CD8-positive, alpha-beta memory T cell (primary cell): ENCODE measurements around the gene MAGI1. TPM values are rescaled to one million over a fixed set of nuclear protein-coding genes. Genes with fewer than 3 reads are reported as not detected.

Source experiments
- CTCF ChIA-PET: fragments of 350-600 bp; sonication (Branson Sonifier 250); formaldehyde crosslinking; loops from one replicate; lab custom pipeline; 2021; ENCODE audit warnings: antibody characterized with exemption; lab: Charles Lee
- POLR2A ChIA-PET: fragments of 350-600 bp; sonication (Branson Sonifier 250); formaldehyde crosslinking; loops from one replicate; lab custom pipeline; 2021; ENCODE audit warnings: antibody characterized with exemption; lab: Charles Lee
- DNase-seq, 5 donors: peaks; one replicate each; pipeline versions ENCODE4 v3.0.0 to v3.0.0-alpha.2; 2020 to 2022; ENCODE audit warnings: mixed read lengths in 1 of 5
- H3K27ac ChIP-seq: one replicate; pipeline ENCODE4 v1.7.0; 2013; ENCODE audit warnings: low read depth, mild to moderate bottlenecking, low read length, moderate library complexity
- H3K27me3 ChIP-seq: 2 replicates; pipeline ENCODE4 v1.7.0; 2013; ENCODE audit warnings: low read length, mild to moderate bottlenecking; ENCODE audit not compliant: insufficient read depth, poor library complexity, severe bottlenecking
- H3K36me3 ChIP-seq: 2 replicates; pipeline ENCODE4 v1.7.0; 2013; ENCODE audit warnings: mild to moderate bottlenecking, low read length, moderate library complexity; ENCODE audit not compliant: insufficient read depth
- H3K4me1 ChIP-seq: 2 replicates; pipeline ENCODE4 v1.7.0; 2013; ENCODE audit warnings: mild to moderate bottlenecking, low read length, moderate library complexity; ENCODE audit not compliant: insufficient read depth
- H3K4me3 ChIP-seq: 2 replicates; pipeline ENCODE4 v1.7.0; 2013; ENCODE audit warnings: mild to moderate bottlenecking, low read length
- H3K9me3 ChIP-seq: 2 replicates; pipeline ENCODE4 v1.7.0; 2013; ENCODE audit warnings: mild to moderate bottlenecking, low read length
- H3K27ac Mint-ChIP-seq, 8 donors: one replicate each; pipeline ENCODE4 v1.8.0; 2020 to 2021; ENCODE audit warnings: mixed read lengths in 8 of 8, mild to moderate bottlenecking in 6 of 8, inconsistent platforms in 3 of 8, moderate library complexity in 3 of 8
- H3K27me3 Mint-ChIP-seq, 2 donors: one replicate each; pipeline ENCODE4 v1.8.0; 2020 to 2021; ENCODE audit warnings: mixed read lengths in 2 of 2, mild to moderate bottlenecking in 1 of 2, moderate library complexity in 1 of 2
- H3K36me3 Mint-ChIP-seq, 3 donors: one replicate each; pipeline ENCODE4 v1.8.0; 2020 to 2021; ENCODE audit warnings: mixed read lengths in 3 of 3, inconsistent platforms in 1 of 3, mild to moderate bottlenecking in 1 of 3
- H3K4me1 Mint-ChIP-seq, 3 donors: one replicate each; pipeline ENCODE4 v1.8.0; 2020 to 2021; ENCODE audit warnings: mixed read lengths in 3 of 3, inconsistent platforms in 1 of 3, mild to moderate bottlenecking in 1 of 3
- H3K4me3 Mint-ChIP-seq, 7 donors: one replicate each; pipeline ENCODE4 v1.8.0; 2020 to 2021; ENCODE audit warnings: mixed read lengths in 7 of 7, mild to moderate bottlenecking in 6 of 7, moderate library complexity in 4 of 7, inconsistent platforms in 2 of 7
- H3K9me3 Mint-ChIP-seq, 5 donors: one replicate each; pipeline ENCODE4 v1.8.0; 2020 to 2022; ENCODE audit warnings: mixed read lengths in 5 of 5, mild to moderate bottlenecking in 3 of 5, moderate library complexity in 2 of 5, inconsistent platforms in 1 of 5
- polyA plus RNA-seq: library from polyadenylated mRNA; unstranded; fragments of 300-500 nt; fragmentation: Illumina TruSeq; gene quantifications from one replicate; pipeline ENCODE4 v1.2.3, GENCODE V29; 2021
- total RNA-seq, 2 experiments: library from RNA; stranded (reverse); gene quantifications; one replicate each; pipeline ENCODE4 v1.2.3, GENCODE V29; 2021

Gene MAGI1
- total and polyA plus RNA-seq, 3 experiments from 2014 or later: 0.15 to 0.42 TPM; not detected in 1

DNA sequence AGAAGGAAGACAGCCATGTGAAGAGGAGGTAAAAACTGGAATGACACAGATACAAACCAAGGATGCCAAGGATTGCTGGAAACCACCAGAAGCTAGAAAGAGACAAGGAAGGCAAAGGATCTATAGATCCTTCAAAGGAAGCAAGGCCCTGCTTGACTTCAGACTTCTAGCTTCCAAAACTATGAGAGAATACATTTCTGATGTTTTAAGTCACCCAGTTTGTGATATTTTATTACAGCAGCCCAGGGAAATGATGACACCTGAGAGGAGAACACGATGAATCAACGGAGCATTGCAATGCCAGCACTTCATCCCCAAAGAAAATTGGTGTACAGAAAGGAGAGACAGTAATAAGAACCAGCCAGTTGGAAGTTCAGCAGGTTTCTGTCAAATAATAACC lies 116.3 kb downstream of the MAGI1 start:
- Histone ChIP-seq H3K27me3 (peaks cover 3% of the 10 kb centered on the region), H3K9me3 (no peaks in the 10 kb centered on the region), H3K36me3 (no peaks in the 10 kb centered on the region), H3K4me1 (no peaks in the 10 kb centered on the region), H3K27ac (no peak overlapping the region), H3K4me3 (no peak overlapping the region)
- Mint-ChIP-seq H3K27ac (no peak overlapping the region), H3K4me3 (no peak overlapping the region), H3K4me1 (no peaks in the 10 kb centered on the region), H3K36me3 (no peaks in the 10 kb centered on the region), H3K27me3 (no peaks in the 10 kb centered on the region), H3K9me3 (peaks cover 0 to 6% (median 0%) of the 10 kb centered on the region in 5 donors)
- ChIA-PET POLR2A (no interaction called here), CTCF (no interaction called here)
- DNase-seq: no peak

- DNase-seq: no peak
- Histone ChIP-seq H3K4me3 (no peak overlapping the region), H3K4me1 (no peaks in the 10 kb centered on the region), H3K9me3 (no peaks in the 10 kb centered on the region), H3K27ac (no peak overlapping the region), H3K27me3 (peaks cover 3% of the 10 kb centered on the region), H3K36me3 (no peaks in the 10 kb centered on the region)
- H3K9me3 Mint-ChIP-seq: peaks cover 0 to 3% (median 0%) of the 10 kb centered on the region in 5 donors
- no peaks in the 10 kb centered on the region for H3K36me3 Mint-ChIP-seq
- no peak overlapping the region for H3K4me3 Mint-ChIP-seq
- no peaks in the 10 kb centered on the region for H3K4me1 Mint-ChIP-seq
- H3K27me3 Mint-ChIP-seq: no peaks in the 10 kb centered on the region
- ChIA-PET POLR2A (no interaction called here), CTCF (no interaction called here)
- H3K27ac Mint-ChIP-seq: no peak overlapping the region
These were observed 118.9 kb downstream of the MAGI1 start for GRCh38 chr3:65919826-65920225.

- Histone ChIP-seq H3K27ac (no peak overlapping the region), H3K4me1 (no peaks in the 10 kb centered on the region), H3K27me3 (no peaks in the 10 kb centered on the region), H3K4me3 (no peak overlapping the region), H3K9me3 (no peaks in the 10 kb centered on the region), H3K36me3 (no peaks in the 10 kb centered on the region)
- Mint-ChIP-seq H3K4me1 (no peaks in the 10 kb centered on the region), H3K27me3 (no peaks in the 10 kb centered on the region), H3K36me3 (no peaks in the 10 kb centered on the region), H3K4me3 (no peak overlapping the region), H3K9me3 (peaks cover 0 to 5% (median 0%) of the 10 kb centered on the region in 5 donors), H3K27ac (no peak overlapping the region)
- no peak for DNase-seq
- POLR2A ChIA-PET: no interaction called here
- CTCF ChIA-PET: no interaction called here
These were observed 123.2 kb downstream of the MAGI1 start for GRCh38 chr3:65915477-65915876.

GRCh38 chr3:65914740-65915367 lies 123.9 kb downstream of the MAGI1 start:
- Mint-ChIP-seq H3K4me3 (no peak overlapping the region), H3K27ac (no peak overlapping the region), H3K27me3 (no peaks in the 10 kb centered on the region), H3K4me1 (no peaks in the 10 kb centered on the region), H3K36me3 (no peaks in the 10 kb centered on the region), H3K9me3 (peaks cover 0 to 6% (median 0%) of the 10 kb centered on the region in 5 donors)
- Histone ChIP-seq H3K4me3 (no peak overlapping the region), H3K4me1 (no peaks in the 10 kb centered on the region), H3K27ac (no peak overlapping the region), H3K9me3 (no peaks in the 10 kb centered on the region), H3K36me3 (no peaks in the 10 kb centered on the region), H3K27me3 (no peaks in the 10 kb centered on the region)
- ChIA-PET CTCF (no interaction called here), POLR2A (no interaction called here)
- no peak for DNase-seq

DNA sequence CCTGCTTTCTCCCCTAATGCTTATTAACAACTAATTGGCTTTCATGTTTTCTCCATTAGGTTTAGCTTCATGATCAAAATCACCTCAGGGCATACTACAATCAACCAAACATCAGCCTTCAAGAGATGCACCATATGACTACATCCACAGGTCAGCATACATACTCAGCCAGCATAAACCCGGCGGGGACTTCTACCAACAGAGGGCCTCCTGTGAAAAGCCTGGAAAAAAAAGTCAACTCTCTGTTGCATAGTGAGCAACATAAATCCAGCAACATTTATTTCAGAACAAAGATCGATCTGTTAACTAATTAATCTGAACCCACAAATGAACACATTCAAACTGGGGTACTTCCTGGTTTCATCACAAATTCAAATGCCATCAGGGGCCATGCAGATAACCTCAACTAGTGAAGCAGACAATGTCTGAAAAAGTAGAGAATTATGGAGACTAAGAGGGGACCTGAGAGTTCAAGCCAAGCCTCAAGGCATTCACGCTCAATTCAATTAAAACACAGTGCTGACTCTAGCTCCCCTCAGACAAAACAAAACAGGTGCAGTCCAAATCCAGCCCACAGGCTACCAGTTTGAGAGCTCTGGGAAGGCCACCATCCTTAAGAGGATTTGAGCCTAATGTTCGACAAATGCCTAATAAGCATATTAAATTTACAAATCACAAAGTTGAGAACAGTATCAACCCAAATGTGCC lies 124.5 kb downstream of the MAGI1 start:
- no peaks in the 10 kb centered on the region for H3K36me3 Mint-ChIP-seq
- ChIA-PET CTCF (no interaction called here), POLR2A (no interaction called here)
- no peaks in the 10 kb centered on the region for H3K4me1 Mint-ChIP-seq
- H3K27ac Mint-ChIP-seq: no peak overlapping the region
- no peaks in the 10 kb centered on the region for H3K27me3 ChIP-seq
- no peaks in the 10 kb centered on the region for H3K9me3 ChIP-seq
- no peak overlapping the region for H3K4me3 ChIP-seq
- no peaks in the 10 kb centered on the region for H3K36me3 ChIP-seq
- no peak overlapping the region for H3K4me3 Mint-ChIP-seq
- H3K9me3 Mint-ChIP-seq: peaks cover 0 to 6% (median 0%) of the 10 kb centered on the region in 5 donors
- DNase-seq: no peak
- H3K27me3 Mint-ChIP-seq: no peaks in the 10 kb centered on the region
- no peak overlapping the region for H3K27ac ChIP-seq
- H3K4me1 ChIP-seq: no peaks in the 10 kb centered on the region

- Mint-ChIP-seq H3K4me1 (no peaks in the 10 kb centered on the region), H3K27ac (no peak overlapping the region), H3K27me3 (no peaks in the 10 kb centered on the region)
These were observed 126.1 kb downstream of the MAGI1 start for GRCh38 chr3:65912647-65913046.

GRCh38 chr3:65908588-65908987 lies 130.1 kb downstream of the MAGI1 start:
- Histone ChIP-seq H3K27ac (no peak overlapping the region), H3K36me3 (no peaks in the 10 kb centered on the region), H3K27me3 (no peaks in the 10 kb centered on the region), H3K9me3 (no peaks in the 10 kb centered on the region), H3K4me3 (no peak overlapping the region), H3K4me1 (no peaks in the 10 kb centered on the region)
- Mint-ChIP-seq H3K36me3 (no peaks in the 10 kb centered on the region), H3K9me3 (peaks cover 0 to 9% (median 3%) of the 10 kb centered on the region in 5 donors), H3K4me3 (no peak overlapping the region), H3K27ac (no peak overlapping the region), H3K27me3 (no peaks in the 10 kb centered on the region), H3K4me1 (no peaks in the 10 kb centered on the region)
- ChIA-PET CTCF (no interaction called here), POLR2A (no interaction called here)
- DNase-seq: no peak

More at GRCh38 chr3:65912647-65913046, 126.1 kb downstream of the MAGI1 start:
- Histone ChIP-seq H3K27me3 (no peaks in the 10 kb centered on the region), H3K4me3 (no peak overlapping the region), H3K4me1 (no peaks in the 10 kb centered on the region), H3K27ac (no peak overlapping the region), H3K9me3 (no peaks in the 10 kb centered on the region), H3K36me3 (no peaks in the 10 kb centered on the region)
- POLR2A ChIA-PET: no interaction called here
- H3K9me3 Mint-ChIP-seq: peaks cover 0 to 11% (median 2%) of the 10 kb centered on the region in 5 donors
- CTCF ChIA-PET: no interaction called here
- DNase-seq: no peak
- no peak overlapping the region for H3K4me3 Mint-ChIP-seq
- no peaks in the 10 kb centered on the region for H3K36me3 Mint-ChIP-seq

DNA sequence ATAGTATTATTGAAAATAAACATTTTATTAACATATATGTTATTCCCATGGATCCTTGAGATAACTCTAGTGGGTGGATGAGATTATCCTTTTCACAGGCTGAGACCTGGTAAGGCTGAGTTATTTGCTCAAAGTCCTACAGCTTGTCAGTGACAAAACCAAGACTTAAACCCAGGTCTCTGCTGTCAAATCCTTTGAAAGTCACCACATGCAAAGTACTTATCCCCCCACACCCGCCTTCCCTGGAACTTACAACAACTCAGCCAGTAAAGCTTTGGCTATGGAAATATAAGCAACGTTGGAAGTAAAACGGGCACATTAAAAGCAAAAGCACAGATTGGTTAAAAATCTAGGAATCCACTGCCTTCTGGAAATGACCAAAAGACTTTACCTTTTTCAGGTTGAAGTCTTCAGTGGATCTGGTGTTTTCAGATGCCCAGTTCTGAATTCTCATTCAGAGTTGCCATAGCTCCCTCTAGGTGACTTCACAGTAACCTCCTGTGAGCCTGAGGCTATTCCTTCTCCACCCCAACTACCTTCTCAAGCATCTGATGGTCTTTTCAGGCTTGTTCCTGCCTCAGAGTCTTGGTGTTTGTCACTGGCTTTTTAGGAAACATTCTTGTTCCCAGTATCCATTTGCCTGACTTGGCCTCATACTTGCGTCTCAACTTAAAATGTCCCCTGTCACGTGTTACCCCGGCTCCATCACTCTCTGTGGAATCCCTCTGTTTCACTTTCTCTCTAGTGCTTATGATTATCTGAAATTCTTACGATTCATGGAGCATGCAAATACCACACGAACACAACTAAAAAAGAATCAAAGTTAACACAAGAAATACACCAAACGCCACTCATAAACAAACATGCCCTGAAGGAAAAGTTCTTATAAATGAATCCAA lies 131.2 kb downstream of the MAGI1 start:
- CTCF ChIA-PET: no interaction called here
- Mint-ChIP-seq H3K4me1 (no peaks in the 10 kb centered on the region), H3K27me3 (peaks cover 0 to 3% of the 10 kb centered on the region in 2 donors), H3K9me3 (peaks cover 0 to 7% (median 3%) of the 10 kb centered on the region in 5 donors), H3K27ac (peak overlapping the region in 2 of 8 donors; percentile 56 to 61), H3K36me3 (no peaks in the 10 kb centered on the region), H3K4me3 (no peak overlapping the region)
- no peak overlapping the region for H3K27ac ChIP-seq
- no peaks in the 10 kb centered on the region for H3K4me1 ChIP-seq
- no peaks in the 10 kb centered on the region for H3K36me3 ChIP-seq
- no peak overlapping the region for H3K4me3 ChIP-seq
- no peaks in the 10 kb centered on the region for H3K27me3 ChIP-seq
- no peaks in the 10 kb centered on the region for H3K9me3 ChIP-seq
- POLR2A ChIA-PET: no interaction called here
- DNase-seq: no peak
